Panc1 (cell line): ENCODE measurements around the gene HNRNPA1L2. TPM values are rescaled to one million over a fixed set of nuclear protein-coding genes. Genes with fewer than 3 reads are reported as not detected.
"Not testable (repeated sequence)": the region's sequence is repeated elsewhere in the genome, so short reads cannot be mapped to it uniquely, and the experiment has no call there.

Experiments
- ATAC-seq: fragments of 200-7000 bp; cut with Tn5 transposase; 2 replicates; pipeline ENCODE4 v1.9.1; 2020; ENCODE audit warnings: mild to moderate bottlenecking, moderate library complexity
- BruUV-seq: library from RNA; stranded (reverse); fragments of 400-500 nt; replicated peaks from 2 replicates; lab custom pipeline; 2021; lab: Mats Ljungman, UMichigan
- CTCF ChIA-PET: fragments of 300-600 bp; sonication (Branson Sonifier 250); formaldehyde crosslinking; loops from one replicate; lab custom pipeline; 2022; ENCODE audit warnings: antibody characterized with exemption; lab: Charles Lee
- POLR2A ChIA-PET: fragments of 300-600 bp; sonication (Branson Sonifier 250); formaldehyde crosslinking; loops from one replicate; lab custom pipeline; 2022; ENCODE audit warnings: antibody characterized with exemption; lab: Charles Lee
- DNase-seq: peaks from one replicate; pipeline ENCODE4 v3.0.0-alpha.2; 2010; ENCODE audit warnings: low read depth, low spot score
- H3K27ac ChIP-seq: 2 replicates; pipeline ENCODE4 v1.5.1; 2011; ENCODE audit warnings: mild to moderate bottlenecking, low read length, inconsistent platforms
- H3K27me3 ChIP-seq: fragments of 200-500 bp; sonication (Bioruptor generic); 2 replicates; pipeline ENCODE4 v1.6.0; 2014; ENCODE audit warnings: low read length, inconsistent platforms; ENCODE audit not compliant: control insufficient read depth, insufficient read depth
- H3K36me3 ChIP-seq: fragments of 200-500 bp; sonication (Bioruptor generic); 2 replicates; pipeline ENCODE4 v1.5.1; 2014; ENCODE audit warnings: inconsistent platforms, mild to moderate bottlenecking, low read length, moderate library complexity; ENCODE audit not compliant: control insufficient read depth, insufficient read depth
- H3K4me1 ChIP-seq: 2 replicates; pipeline ENCODE4 v1.5.1; 2011; ENCODE audit warnings: inconsistent platforms, mild to moderate bottlenecking, low read length, moderate library complexity; ENCODE audit not compliant: control insufficient read depth, insufficient read depth
- H3K4me3 ChIP-seq, 2 experiments: 2 replicates each; pipeline ENCODE4 v1.5.1; 2011 to 2012; ENCODE audit warnings: low read depth in 2 of 2, low read length in 2 of 2, mild to moderate bottlenecking in 2 of 2, inconsistent platforms in 1 of 2, moderate library complexity in 1 of 2
- H3K9me3 ChIP-seq: fragments of 200-500 bp; sonication (Bioruptor generic); 2 replicates; pipeline ENCODE4 v1.5.1; 2014; ENCODE audit warnings: low read depth, mild to moderate bottlenecking, inconsistent platforms, low read length, moderate library complexity; ENCODE audit not compliant: control insufficient read depth, insufficient read depth
- CTCF ChIP-seq: fragments of 450-650 bp; IDR thresholded peaks from 2 replicates; pipeline ENCODE4 v1.5.1; 2017; ENCODE audit warnings: mild to moderate bottlenecking
- in situ Hi-C: cut with HindIII; loops from 2 replicates; pipeline ENCODE4 v1.10.0; 2016; ENCODE audit warnings: low sequenced_read_pairs, low pct_unique_long_range_greater_than_20kb
- intact Hi-C: fragments of 100-400 bp; cut with micrococcal nuclease; formaldehyde crosslinking; loops from one replicate; pipeline ENCODE4 v1.10.0; 2022; ENCODE audit not compliant: unreplicated experiment
- total RNA-seq: library from RNA; stranded (reverse); gene quantifications from one replicate; pipeline ENCODE4 v1.2.1, GENCODE V29; 2021; ENCODE audit not compliant: unreplicated experiment

HNRNPA1L2 gene
- total RNA-seq, 1 experiment from 2014 or later, result 3.2 TPM

- in situ Hi-C loops, H3K9me3 ChIP-seq, ATAC-seq, intact Hi-C loops, H3K4me1 ChIP-seq, H3K27ac ChIP-seq, H3K4me3 ChIP-seq, H3K27me3 ChIP-seq, POLR2A ChIA-PET, DNase-seq, CTCF ChIA-PET, H3K36me3 ChIP-seq, BruUV-seq: not testable (repeated sequence)
Observed at GRCh38 chr13:52606795-52607194, 35.4 kb upstream of the HNRNPA1L2 start.

- in situ Hi-C loops, H3K27ac ChIP-seq, CTCF ChIA-PET, H3K9me3 ChIP-seq, POLR2A ChIA-PET, H3K4me3 ChIP-seq, H3K27me3 ChIP-seq, BruUV-seq, H3K36me3 ChIP-seq, H3K4me1 ChIP-seq, intact Hi-C loops, DNase-seq, ATAC-seq: not testable (repeated sequence)
Observed at GRCh38 chr13:52608184-52608583, 34.0 kb upstream of the HNRNPA1L2 start.

- CTCF ChIA-PET, result interaction anchor here (0.6 kb wide), 1 partner anchor 359 kb away, joined by 3 read pairs; no protein-coding TSS in a partner anchor
- peak; percentile 90 for ATAC-seq
- H3K9me3 ChIP-seq, intact Hi-C loops, H3K27me3 ChIP-seq, H3K4me3 ChIP-seq, in situ Hi-C loops, H3K36me3 ChIP-seq, POLR2A ChIA-PET, H3K4me1 ChIP-seq, BruUV-seq, H3K27ac ChIP-seq: not testable (repeated sequence)
- peak; percentile 10 for DNase-seq
- peak; percentile 55 for TF ChIP-seq CTCF
Observed at GRCh38 chr13:52609013-52609606, 33.1 kb upstream of the HNRNPA1L2 start.

- H3K27ac ChIP-seq, ATAC-seq, H3K27me3 ChIP-seq, DNase-seq, H3K4me1 ChIP-seq, H3K9me3 ChIP-seq, POLR2A ChIA-PET, in situ Hi-C loops, H3K4me3 ChIP-seq, H3K36me3 ChIP-seq, intact Hi-C loops, BruUV-seq, CTCF ChIA-PET: not testable (repeated sequence)
Observed at GRCh38 chr13:52610158-52610557, 32.1 kb upstream of the HNRNPA1L2 start.
